Measurements from ENCODE around the gene SAPCD2.

Gene SAPCD2

DNA sequence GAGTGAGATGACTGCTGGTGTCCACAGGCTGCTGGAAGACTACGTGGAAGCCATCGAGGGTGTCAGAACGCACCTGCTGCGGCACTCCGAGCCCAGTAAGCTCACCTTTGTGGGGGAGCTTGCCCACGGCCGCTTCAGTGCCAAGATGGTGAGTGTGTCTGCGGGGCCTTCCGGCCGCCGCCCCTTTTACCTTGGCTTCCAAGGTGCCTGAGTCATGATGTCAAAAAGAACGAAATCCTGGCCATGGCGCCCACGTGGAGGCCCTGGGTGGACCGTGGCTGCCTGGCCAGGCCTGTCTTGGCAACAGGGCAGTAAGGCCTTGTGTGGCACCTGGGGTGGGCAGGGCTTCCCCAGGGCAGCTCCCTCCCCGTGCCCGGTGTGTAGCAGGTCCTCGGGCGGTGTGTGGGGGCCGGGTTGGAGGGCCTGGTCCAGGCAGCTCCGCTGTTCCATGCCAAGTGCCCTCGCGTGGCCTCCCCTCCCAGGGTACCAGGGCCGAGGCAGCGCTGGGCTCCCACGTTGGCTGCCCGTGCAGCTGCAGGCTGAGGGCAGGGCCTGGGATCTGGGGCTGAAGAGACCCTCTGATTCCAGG lies 36.4 kb upstream of the SAPCD2 start:
- Histone ChIP-seq H3K27me3 (ENCODE audit: insufficient read depth, poor library complexity, severe bottlenecking) (no peaks in the 10 kb centered on the region), H3K27ac (ENCODE audit: poor library complexity, severe bottlenecking) (no peak overlapping the region), H3K9me3 (ENCODE audit: severe bottlenecking) (no peaks in the 10 kb centered on the region), H3K4me3 (ENCODE audit: severe bottlenecking) (no peak overlapping the region), H3K4me1 (ENCODE audit: insufficient read depth, poor library complexity, severe bottlenecking) (no peaks in the 10 kb centered on the region), H3K36me3 (ENCODE audit: low read depth) (peaks cover 40% of the 10 kb centered on the region)
- ATAC-seq (ENCODE audit: low read depth) (no peak; the same call in 2 of the 3 replicates), DNase-seq (ENCODE audit: low spot score) (peak; percentile 70)
- TF ChIP-seq, protein P1, sequence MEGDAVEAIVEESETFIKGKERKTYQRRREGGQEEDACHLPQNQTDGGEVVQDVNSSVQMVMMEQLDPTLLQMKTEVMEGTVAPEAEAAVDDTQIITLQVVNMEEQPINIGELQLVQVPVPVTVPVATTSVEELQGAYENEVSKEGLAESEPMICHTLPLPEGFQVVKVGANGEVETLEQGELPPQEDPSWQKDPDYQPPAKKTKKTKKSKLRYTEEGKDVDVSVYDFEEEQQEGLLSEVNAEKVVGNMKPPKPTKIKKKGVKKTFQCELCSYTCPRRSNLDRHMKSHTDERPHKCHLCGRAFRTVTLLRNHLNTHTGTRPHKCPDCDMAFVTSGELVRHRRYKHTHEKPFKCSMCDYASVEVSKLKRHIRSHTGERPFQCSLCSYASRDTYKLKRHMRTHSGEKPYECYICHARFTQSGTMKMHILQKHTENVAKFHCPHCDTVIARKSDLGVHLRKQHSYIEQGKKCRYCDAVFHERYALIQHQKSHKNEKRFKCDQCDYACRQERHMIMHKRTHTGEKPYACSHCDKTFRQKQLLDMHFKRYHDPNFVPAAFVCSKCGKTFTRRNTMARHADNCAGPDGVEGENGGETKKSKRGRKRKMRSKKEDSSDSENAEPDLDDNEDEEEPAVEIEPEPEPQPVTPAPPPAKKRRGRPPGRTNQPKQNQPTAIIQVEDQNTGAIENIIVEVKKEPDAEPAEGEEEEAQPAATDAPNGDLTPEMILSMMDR (IDR thresholded peaks at IDR 0.05; ENCODE audit: poor library complexity, severe bottlenecking) = no peak

- TF ChIP-seq, protein P1 (IDR thresholded peaks at IDR 0.05; ENCODE audit: poor library complexity, severe bottlenecking) = no peak
- ATAC-seq (ENCODE audit: low read depth) (no peak), DNase-seq (ENCODE audit: low spot score) (peak; percentile 61)
- Histone ChIP-seq H3K36me3 (ENCODE audit: low read depth) (peaks cover 47% of the 10 kb centered on the region), H3K27me3 (ENCODE audit: insufficient read depth, poor library complexity, severe bottlenecking) (no peaks in the 10 kb centered on the region), H3K4me3 (ENCODE audit: severe bottlenecking) (no peak overlapping the region), H3K9me3 (ENCODE audit: severe bottlenecking) (no peaks in the 10 kb centered on the region), H3K27ac (ENCODE audit: poor library complexity, severe bottlenecking) (no peak overlapping the region), H3K4me1 (ENCODE audit: insufficient read depth, poor library complexity, severe bottlenecking) (no peaks in the 10 kb centered on the region)
These were observed 35.7 kb upstream of the SAPCD2 start for GRCh38 chr9:137105814-137106661.

DNA sequence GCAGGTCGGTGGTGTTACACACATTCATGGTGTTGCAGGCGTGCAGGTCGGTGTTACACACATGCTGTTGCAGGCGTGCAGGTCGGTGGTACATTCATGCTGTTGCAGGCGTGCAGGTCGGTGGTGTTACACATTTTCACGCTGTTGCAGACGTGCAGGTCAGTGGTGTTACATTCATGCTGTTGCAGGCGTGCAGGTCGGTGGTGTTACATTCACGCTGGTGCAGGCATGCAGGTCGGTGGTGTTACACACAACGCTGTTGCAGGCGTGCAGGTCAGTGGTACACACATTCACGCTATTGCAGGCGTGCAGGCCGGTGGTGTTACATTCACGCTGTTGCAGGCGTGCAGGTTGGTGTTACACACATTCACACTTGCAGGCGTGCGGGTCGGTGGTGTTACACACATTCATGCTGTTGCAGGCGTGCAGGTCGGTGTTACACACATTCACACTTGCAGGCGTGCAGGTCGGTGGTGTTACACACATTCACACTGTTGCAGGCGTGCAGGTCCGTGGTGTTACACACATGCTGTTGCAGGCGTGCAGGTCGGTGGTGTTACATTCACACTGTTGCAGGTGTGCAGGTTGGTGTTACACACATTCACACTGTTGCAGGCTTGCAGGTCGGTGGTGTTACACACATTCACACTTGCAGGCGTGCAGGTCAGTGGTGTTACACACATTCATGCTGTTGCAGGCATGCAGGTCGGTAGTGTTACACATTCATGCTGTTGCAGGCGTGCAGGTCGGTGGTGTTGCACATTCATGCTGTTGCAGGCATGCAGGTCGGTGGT lies 33.0 kb upstream of the SAPCD2 start:
- DNase-seq (ENCODE audit: low spot score) (no peak), ATAC-seq (ENCODE audit: low read depth) (no peak)
- Histone ChIP-seq H3K4me3 (ENCODE audit: severe bottlenecking) (no peak overlapping the region), H3K36me3 (ENCODE audit: low read depth) (peaks cover 55% of the 10 kb centered on the region), H3K9me3 (ENCODE audit: severe bottlenecking) (no peaks in the 10 kb centered on the region), H3K27me3 (ENCODE audit: insufficient read depth, poor library complexity, severe bottlenecking) (no peaks in the 10 kb centered on the region), H3K27ac (ENCODE audit: poor library complexity, severe bottlenecking) (no peak overlapping the region), H3K4me1 (ENCODE audit: insufficient read depth, poor library complexity, severe bottlenecking) (no peaks in the 10 kb centered on the region)
- TF ChIP-seq, protein P1 (IDR thresholded peaks at IDR 0.05; ENCODE audit: poor library complexity, severe bottlenecking) = no peak

GRCh38 chr9:137099231-137099630 lies 28.9 kb upstream of the SAPCD2 start:
- ATAC-seq (ENCODE audit: low read depth) (no peak), DNase-seq (ENCODE audit: low spot score) (no peak)
- TF ChIP-seq, protein P1 (IDR thresholded peaks at IDR 0.05; ENCODE audit: poor library complexity, severe bottlenecking) = no peak
- Histone ChIP-seq H3K27me3 (ENCODE audit: insufficient read depth, poor library complexity, severe bottlenecking) (no peaks in the 10 kb centered on the region), H3K27ac (ENCODE audit: poor library complexity, severe bottlenecking) (no peak overlapping the region), H3K36me3 (ENCODE audit: low read depth) (peaks cover 61% of the 10 kb centered on the region), H3K9me3 (ENCODE audit: severe bottlenecking) (no peaks in the 10 kb centered on the region), H3K4me3 (ENCODE audit: severe bottlenecking) (no peak overlapping the region), H3K4me1 (ENCODE audit: insufficient read depth, poor library complexity, severe bottlenecking) (no peaks in the 10 kb centered on the region)
